Measurements from ENCODE around the gene EHD4.

EHD4 gene

DNA sequence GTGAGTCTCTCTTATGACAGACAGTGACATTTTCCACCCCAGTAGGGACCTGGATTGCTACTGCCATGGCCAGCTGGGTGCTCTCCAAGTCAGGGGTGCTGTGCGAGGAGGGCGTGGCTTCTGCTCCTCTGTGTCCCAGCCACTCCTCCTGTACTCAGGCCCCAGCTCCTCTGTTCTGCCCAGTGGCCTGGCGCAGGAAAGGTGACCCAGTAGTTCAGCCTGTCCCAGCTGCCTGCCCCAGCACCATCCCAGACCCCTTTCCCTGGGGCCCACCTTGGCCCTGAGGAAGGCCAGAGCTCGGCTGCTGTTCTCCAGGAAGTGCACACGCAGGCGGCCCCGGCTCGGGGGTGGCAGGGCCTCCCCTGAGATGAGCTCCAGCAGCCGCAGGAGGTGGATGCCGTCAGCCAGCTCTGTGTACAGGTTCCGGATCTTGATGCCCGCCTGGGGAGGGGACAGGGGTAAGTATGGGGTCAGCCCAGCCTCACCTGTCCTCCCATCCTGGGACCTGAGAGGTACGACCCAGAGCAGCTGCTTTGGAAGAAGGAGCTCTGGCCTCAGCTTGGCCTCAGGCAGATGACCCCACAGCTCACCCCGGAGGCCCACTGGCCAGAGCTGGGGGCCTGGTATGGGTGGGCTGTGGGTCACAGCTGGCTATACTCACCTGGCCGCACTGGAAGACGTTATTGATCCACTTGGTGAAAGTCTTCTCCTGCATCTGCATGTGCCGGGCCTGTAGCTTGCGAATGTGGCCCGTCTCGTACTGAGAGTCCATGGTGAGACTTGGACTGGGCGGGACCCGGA is 79.5 kb downstream of the EHD4 start:
- DNase-seq = no peak

DNA sequence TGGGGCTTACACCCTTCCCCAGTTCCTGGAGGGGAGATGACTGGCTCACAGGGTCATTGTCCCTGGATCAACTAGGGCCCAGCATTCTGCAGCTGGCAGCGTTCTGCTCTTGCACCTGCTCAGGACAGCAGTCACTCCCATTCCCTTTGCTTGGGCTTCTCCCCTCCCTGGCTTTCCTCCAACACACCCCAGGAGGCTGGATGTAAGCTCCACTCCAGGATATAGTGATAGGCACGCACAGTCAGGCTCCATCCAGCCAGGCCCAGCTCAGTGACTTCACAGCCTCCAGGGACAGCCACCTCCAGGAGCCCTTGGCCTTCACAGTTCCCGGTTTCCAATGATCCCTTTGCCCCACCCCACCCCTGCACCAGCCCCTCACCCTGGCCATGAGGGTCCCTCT is 80.4 kb downstream of the EHD4 start:
- DNase-seq = no peak

DNA sequence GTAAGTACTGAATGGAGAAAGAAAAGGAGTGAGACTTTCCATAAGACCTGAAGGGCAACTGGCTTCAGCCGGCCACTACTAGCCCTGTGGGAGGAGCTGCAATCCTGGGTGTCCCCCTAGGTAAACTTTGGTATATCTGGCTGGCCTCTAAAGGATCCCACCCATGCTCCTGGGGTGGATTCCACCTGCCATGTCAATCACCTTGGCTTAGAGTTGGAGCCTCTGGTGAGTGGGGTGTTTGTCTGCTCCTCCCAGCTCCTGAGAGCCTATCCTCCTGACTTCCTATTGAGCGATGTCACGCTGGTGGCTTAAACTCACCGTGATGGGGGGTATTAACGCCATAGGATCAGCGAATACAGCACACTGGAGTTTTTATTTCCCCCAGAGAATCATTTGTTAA is 81.1 kb downstream of the EHD4 start:
- DNase-seq = no peak

DNA sequence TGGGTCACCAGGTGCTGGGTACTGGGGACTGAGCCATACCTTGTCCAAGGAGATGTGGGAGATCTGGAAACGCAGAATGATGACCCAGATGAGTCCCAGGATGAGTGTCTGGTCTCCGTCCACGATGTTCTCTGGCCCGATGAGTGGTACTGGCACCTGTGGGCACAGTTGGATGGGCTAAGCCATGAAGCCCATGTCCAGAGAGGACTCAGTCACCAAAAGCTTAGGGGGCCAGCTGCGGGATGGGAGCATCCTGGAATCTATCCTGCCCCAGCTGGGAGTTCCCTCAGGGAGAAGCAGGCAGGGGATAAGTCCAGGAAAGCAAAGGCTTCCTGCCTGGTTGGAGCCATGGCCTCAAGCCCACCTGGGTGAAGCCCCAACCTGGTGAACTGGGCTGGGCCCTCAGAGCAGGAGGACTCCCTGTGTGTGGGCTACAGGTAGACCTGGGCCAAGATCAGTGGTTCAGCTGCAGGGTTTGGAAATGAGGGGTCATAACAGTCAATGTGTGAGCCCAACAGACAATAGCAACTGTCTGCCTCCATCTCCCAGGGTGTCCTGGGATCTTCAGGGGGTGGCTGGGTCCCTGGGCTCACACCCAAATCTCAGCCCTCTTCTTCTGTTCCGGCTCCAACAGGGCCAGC is 82.2 kb downstream of the EHD4 start:
- DNase-seq = no peak

DNA sequence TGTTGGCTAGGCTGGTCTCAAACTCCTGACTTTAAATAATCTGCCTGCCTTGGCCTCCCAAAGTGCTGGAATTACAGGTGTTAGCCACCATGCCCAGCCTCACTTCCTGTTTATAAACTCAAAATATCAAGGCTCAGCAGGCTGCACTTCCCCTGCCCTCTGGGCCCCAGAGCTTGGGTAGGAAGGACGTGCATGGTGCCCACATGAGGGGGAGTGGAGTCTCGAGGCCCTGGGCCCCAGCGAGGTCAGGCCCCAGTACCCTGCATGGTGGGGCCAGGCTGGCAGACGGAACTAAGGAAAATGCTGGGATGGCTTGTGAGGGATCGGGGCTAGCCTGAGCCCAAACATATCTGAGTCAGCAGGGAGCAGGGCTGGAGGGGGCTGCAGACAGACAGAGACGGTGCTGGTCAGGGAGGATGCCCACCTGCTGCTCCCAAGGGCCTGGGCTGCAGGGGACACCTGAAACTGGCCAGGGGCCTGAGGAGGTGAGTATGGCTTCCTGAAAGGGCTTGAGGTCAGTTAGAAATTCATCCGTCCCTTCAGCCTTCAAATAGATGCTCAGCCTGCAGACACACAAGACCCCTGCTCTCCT is 83.6 kb downstream of the EHD4 start:
- DNase-seq = no peak

DNA sequence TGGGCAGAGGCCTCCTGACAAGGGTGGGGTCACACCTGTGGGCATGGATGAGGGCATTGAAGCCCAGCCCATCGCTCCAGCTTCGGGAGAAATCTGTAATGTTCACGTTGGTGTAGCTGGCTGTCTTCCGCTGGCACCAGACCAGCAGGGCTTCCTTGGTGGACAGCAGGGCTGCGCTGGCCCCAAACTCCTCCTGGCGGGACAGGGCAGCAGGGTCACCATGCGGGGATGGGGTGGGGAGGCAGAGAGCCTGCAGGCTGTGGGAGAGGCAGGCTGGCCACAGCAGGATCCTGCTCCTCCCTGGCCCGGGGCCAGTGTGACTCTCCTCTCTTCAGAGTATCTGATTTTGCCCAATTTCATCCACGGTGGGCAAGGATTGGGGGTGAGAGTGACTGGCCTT is 84.5 kb downstream of the EHD4 start:
- no peak for DNase-seq

DNA sequence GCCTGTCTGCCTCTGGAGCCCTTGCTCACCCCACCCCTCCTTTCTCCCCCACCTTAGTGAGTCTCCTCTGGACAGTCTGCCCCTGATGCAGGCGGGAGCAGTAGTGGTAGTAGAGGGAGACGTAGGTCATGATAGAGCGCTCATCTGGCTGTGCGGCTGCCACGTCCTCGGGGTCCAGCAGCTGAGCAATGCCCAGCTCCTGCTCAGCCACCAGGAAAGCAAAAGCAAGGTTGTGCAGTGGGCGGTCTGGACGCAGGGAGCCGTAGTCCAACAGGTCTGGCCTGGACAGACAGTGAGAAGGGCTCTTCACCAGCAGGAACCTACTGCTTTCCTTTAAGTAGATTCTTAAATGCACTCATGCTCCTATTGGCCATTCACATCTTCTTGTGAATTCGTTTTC is 85.2 kb downstream of the EHD4 start:
- DNase-seq = no peak

DNA sequence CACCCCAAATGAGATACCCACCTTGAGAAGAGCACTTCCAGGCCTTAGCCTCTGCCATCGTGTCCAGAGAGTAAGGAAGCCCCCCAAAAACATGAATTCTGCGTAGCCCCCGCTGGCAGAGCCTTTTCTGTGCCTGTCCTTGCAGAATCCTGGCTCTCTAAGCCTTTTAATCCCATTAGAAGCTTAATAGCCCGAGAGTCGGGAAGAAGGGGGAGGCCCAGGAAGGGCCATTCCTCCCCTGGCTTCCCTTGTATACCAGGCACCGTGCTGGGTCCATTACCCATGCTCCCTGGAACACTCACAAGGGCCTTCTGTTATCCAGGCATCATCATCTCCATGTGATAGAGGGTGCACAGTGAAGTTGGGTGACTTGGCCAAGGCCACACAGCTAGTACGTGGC is 85.6 kb downstream of the EHD4 start:
- DNase-seq = no peak

DNA sequence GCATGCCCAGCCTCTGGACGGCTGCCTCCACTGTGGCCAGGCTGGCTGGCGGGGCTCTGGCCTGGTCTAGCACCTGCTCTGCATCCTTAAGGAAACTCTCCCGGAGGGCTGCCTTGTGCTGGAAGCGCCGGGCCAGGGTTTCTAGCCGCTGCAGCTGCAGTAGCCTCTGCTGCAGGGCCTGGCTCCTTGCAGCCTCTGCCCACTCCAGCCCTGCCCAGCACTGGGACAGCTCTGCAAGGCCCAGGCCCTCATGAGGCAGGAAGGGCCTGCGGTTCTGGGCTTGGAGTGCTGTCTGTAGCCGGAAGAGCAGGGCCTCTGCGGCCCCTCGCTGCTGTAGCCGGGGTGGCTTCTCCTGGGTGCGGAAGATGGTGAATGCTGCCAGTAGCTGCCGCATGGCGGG is 86.5 kb downstream of the EHD4 start:
- no peak for DNase-seq

DNA sequence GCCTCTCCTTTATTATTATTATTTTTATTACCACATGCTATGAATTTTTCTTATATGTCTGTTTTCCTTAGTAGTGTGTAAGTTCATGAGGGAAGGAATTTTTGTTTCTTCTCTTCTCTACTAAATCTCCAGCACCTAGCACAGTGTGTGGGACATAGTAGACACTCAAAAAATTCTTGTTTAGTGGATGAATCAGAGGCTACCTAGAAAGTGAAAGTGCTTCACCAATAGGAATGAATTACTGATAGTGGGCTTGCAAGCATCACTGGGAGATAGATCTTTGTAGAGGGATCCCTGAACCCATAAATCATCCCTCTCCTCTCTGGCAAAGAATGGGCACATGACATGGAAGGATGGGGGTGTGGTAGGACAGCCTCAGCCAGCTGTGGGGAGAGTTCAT is 87.0 kb downstream of the EHD4 start:
- DNase-seq = no peak

DNA sequence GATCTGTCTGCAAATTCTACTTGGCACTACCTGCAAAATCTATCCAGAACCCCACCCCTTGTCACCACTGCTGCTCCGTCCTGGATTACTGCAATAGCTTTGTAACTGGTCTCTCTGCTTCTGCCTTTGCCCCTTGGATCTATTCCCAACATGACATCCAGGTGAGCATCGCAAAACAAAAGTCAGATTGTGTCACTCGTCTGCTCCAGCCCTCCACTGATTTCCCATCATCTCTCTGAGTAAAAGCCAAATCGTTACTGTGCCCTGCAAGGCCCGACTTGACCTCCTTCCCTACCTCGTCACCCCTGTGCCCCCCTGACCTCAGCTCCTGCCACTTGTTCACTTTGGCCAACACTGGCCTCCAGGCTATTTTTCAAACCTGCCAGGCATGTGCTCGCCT is 87.9 kb downstream of the EHD4 start:
- no peak for DNase-seq

DNA sequence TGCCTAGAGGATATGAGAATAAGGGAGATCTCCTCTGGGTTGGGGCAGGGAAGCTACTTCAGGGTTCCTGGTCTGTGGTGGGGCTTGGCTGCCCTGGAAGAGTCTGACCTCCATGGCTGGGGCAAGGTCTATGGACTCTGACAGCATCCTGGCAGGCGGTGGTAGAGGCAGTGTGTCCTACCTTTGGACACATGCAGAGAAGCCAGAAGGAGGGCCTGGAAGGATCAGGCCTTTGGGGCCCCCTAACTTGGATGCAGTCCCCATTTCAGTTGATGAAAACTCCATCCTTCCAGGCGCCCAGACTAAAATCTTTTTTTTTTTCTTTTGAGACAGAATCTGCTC is 88.9 kb downstream of the EHD4 start:
- no peak for DNase-seq

DNA sequence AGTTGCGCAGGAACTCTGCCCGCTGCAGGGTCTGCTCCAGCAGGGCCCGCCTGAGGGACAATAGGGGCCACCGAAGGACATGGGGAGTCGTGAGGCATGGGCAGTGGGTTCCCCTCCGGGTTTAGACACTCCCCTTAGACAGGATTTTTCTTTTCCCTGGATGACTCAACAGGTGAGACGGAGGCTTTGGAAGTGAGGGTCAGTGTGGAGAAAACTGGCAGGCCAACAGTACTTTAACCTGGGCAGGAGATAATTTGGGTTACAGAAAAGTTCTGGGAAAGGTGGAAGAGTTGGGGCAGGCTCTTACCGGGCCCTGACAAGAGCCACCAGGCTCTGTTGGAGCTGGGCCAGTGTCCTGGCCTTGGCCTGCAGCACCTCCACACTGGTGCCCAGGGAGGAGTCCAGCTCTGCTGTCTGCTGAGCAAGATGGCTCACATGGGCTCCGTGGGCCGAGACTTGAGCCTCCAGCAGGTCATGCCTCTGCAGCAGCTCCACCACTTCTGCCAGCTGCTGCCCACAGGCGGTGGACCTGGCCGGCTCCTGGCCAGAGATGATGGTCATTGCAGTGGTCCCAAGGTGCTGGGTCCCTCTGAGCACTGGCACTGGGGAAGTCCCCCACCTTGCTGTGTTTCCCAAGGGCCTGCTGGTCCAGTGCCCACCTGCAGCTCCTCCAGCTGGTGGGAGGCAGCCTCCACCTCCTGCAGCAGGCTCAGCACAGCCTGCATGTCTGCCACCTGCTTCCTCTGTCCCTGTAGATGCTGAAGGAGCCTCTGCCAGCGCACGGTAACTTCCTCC is 89.5 kb downstream of the EHD4 start:
- no peak for DNase-seq

DNA sequence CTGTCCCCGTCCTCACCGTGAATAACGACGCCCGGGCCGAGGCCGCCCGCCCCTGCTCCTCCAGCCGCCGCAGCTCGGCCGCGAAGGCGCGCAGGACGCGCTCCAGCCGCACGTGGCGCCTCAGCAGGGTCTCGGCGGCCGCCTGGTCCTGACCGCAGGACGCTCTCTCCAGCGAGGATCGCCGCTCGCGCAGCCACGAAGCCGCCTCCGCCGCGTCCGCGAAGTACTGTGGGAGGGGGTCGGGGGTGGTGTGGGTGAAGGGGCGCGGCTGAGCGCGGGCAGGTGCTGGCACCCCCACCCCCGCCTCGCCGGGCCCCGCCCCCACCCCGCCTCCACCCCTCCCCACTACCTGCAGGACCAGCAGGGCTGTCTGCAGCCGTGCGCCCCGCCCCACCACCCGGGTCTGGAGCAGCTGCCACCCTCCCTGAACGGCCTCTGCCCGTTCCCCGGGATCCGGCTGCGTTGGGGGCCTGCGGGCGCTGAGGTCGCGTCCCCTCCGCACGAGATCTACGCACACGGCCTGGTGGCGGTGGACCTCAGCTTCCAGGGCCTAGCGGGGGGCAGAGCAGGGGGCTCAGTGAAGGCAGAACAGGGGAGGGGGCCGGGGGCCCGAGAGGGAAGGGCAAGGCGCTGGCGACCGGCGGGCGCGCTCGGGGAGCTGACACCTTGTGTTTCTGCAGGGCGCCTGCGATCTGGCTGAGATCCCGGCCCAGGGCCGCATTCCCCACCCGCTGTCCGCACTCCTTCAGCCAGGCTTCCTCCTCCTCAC is 90.3 kb downstream of the EHD4 start:
- DNase-seq = no peak

DNA sequence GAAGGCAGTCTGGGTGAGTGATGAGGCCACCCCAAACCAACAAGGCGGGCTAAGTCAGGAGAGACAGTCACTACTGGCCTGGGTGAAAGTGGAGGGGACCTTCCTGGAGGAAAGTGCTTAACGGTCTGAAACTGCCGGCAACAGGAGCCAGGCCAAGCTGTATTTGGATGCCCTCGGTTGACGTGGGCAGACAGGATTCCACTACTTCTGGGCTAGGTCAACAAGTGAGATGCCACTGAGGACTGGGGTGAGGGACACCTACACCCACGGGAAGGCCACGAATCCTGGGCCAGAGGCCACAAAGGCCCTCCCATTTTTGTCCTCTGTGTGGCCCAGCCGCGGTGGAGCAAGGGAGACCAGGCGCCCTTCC is 90.8 kb downstream of the EHD4 start:
- DNase-seq = no peak

DNA sequence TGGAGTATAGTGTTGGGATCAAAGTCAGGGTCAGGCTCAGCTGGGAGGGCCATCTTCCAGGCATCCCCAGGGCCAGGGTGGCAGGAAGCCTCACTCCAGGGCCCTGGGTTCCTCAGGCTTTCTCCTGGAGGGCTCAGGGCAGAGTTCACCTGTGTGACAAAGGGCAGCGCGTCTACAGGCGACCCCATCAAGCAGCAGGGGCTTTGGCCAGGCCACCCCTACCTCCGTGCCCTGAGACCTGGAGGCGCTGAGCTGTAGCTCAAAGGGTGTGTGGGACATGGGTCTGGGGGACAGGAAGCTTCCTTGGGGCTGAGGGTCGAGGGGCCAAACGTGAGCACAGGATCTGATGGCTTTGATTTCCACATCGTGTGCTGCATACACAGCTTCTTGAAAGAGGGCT is 91.3 kb downstream of the EHD4 start:
- DNase-seq = no peak

DNA sequence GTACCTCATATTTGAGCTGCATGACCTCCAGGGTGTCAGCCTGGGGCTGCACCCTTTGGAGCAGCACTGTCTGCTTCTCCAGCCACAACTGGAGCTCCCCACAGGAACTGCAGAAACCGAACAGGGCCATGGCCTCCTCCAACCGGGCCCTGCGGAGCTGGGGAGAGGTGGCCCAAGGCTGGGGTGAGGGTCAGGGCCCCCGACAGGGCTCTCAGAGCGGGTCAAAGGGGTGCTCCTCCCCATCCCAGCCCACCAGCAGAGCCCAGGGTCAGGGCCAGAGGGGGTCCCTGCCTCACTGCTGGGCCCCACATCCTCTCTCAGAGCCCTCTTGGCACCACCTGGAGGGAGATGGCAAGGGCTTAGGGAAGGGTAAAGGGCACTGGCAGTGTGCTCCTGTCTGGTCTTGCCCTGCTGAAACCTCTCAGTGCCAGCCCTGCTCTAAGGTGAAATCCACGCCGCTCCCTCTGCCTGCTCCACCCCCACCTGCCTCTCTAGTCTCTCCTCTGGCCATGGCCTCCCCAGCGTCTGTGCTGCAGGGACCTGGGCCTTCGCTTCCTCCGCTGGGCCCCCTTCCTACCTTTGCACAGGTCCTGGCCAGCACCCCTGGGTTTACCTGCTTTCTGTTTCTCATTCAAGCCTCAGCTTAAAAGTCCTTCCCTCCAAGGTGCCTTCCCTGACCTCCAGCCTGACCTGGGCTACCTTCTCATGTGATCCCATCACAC is 92.0 kb downstream of the EHD4 start:
- no peak for DNase-seq

DNA sequence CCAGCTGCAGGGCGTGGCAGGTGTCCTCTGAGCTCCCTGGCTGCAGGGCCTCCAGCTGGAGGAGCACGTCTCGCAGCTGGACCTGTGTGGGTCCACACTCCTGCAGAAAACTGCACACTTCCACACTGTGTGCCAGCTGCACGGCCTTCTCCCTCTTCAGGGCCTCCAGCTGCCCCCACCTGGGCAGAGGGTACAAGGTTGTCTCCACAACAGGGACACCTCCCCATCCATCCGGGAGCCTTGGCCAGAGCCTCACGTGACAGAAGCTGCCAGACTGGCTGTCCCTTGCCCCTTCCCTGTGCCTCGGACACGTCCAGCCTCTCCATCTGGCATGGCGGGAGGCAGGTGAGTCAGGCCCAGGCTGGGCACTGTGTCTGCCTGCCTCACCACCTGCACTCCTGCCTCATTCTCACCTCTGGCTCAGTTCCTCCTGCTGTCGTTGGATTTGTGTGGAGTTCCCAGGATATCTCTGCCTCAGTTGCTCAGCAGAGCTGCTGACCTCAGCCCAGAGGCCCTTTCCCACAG is 93.0 kb downstream of the EHD4 start:
- DNase-seq = no peak

DNA sequence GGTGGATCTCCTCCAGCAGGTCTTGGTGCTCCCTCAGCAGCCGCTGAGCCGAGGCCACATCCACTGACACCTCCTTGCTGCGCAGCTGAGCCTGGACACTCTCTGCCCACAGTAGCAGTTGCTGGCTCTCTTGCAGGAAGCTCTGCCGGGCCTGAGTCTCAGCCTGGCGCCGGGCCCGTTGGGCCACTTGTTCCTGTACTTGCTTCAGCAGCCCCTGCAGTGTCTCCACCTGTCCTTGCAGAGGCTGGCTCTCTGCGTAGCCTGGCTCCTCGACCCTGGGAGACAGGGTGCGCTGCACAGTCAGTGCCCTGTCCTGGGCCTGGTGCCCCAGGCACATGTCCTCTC is 94.0 kb downstream of the EHD4 start:
- no peak for DNase-seq

DNA sequence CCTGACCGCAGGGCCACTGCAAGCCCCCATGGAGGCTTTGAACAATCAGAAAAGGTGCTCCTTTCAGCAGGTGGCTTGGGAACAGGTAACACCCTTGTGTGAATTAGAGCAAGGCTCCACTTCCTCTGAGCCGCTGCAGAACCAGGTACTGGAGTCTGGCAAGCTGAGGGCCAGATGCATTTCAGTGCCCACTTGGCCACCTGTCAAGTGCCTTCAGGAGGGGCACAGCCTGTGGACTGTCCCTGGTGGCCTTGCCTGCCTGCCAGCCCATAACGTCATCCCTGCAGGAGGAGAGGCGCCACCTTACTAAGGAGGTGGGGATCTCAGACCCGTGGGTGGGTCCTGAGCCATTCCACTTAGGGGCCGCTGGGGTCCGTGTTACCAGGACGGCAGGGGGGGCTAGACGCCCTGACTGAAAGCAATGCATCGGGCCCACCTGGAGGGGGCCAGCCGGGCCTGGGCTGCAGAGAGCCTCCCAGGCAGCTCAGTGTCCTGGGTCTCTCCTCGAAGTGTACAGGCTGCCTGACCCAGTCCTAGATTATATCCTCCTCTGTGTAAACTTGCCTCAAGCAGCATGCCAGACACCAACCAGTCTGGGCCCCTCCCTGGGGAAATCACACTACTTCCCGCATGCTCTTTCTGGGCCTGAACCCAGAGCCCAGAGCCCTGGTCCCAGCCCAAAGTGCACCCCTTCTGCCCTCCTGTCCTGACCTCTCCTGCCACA is 94.6 kb downstream of the EHD4 start:
- DNase-seq = no peak

DNA sequence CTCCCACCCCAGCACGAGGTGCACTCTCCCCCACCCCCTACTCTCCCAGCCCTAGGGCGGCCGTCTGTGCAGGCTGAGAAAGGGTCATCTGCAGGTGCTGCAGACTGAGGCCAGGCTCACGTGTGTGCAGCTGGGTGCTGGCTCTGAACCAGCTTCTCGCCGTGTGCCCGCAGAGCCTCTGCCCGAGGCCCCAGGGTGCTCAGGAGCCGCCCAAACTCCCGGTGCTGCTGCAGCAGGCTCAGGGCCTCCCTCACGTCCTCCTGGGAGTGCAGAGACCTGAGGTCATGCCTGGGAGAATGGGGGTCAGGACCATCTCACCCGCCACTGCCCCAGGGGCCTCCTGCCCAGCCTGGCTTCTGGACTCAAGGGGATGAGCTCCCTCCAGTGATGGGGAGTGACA is 95.7 kb downstream of the EHD4 start:
- no peak for DNase-seq

DNA sequence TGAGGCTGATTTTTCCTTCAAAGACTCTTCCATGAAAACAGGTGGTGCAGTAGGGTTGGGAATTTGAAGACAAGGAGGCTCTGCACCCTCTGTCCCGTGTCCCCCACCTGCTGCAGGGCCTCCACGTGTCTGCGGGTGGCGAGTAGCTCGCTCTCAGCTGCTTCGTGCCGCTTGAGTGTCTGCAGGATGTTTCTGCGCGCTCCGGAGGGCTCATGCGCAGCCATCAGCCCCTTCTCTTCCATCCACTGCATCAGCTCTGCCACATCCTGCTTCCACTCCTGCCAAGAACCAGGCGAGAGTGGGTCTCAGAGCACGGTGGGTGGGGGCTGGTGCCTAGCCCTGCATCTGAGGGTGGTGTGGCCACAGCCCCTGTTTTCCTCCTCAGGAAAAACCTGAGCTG is 96.3 kb downstream of the EHD4 start:
- no peak for DNase-seq
